Measurements from ENCODE around the gene NDST4. TPM values are rescaled to one million over a fixed set of nuclear protein-coding genes. Genes with fewer than 3 reads are reported as not detected.

NDST4 gene
- total RNA-seq, 1 experiment from 2014 or later: not detected

DNA sequence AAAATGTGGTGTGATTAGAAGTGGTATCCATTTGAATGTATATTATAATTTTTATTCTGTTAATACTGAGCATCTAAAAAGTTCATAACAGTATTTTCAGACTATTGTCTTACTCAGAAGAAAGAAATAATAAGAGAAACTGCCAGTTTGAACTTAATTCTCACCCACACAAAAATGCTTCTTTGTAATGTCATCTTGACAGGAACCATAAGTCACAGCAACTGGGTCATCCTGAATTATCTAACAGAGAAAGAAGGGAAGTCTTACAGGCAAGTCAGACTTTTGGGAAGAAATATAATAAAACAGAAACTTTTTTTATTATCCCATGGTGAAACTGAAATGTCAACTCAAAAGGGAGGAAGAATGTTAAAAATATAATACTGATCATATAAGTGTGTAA, 83.1 kb downstream of the NDST4 start (continued):
- no peak for TF ChIP-seq ELF1 (IDR thresholded peaks at IDR 0.05; ENCODE audit: borderline replicate concordance, low read depth)

DNA sequence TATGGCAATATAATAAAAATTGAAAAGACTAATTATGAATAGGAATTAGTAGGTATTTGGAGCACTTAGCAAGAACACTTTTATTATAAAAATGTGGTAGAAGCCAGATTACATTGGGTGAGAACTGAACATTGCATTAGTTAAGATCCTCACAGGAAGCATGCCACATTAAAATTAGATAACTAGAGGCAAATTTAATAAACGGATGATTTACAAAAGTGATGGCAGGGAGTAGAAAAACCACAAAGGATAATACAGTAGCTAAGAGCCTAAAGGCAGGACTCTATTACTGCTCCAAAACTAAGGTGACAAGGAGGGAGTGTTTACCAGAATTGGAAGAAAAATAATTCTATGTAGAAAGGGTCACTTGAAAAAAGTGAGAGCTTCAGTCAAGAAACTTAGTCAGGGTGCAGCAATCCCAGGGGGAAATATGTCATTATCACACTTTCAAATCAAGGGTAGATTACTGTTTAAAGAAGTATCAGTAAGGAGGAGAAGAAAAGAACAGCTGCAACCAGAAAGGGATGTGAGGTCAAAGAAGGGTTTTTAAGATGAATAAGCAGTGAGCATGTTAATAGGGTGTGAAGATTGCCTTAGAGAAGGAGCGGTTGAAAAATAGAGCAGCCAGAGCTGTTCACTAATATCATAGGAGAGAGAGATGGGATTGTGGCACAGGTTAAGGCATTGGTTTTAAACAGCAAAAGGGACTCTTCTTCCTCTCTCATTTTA, 84.6 kb downstream of the NDST4 start:
- no peaks in the 10 kb centered on the region for H4K20me1 ChIP-seq (ENCODE audit: insufficient read depth)
- CTCF ChIA-PET: no interaction called here
- TF ChIP-seq EZH2 (IDR thresholded peaks at IDR 0.05): no peak
- TF ChIP-seq, protein P1, sequence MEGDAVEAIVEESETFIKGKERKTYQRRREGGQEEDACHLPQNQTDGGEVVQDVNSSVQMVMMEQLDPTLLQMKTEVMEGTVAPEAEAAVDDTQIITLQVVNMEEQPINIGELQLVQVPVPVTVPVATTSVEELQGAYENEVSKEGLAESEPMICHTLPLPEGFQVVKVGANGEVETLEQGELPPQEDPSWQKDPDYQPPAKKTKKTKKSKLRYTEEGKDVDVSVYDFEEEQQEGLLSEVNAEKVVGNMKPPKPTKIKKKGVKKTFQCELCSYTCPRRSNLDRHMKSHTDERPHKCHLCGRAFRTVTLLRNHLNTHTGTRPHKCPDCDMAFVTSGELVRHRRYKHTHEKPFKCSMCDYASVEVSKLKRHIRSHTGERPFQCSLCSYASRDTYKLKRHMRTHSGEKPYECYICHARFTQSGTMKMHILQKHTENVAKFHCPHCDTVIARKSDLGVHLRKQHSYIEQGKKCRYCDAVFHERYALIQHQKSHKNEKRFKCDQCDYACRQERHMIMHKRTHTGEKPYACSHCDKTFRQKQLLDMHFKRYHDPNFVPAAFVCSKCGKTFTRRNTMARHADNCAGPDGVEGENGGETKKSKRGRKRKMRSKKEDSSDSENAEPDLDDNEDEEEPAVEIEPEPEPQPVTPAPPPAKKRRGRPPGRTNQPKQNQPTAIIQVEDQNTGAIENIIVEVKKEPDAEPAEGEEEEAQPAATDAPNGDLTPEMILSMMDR (IDR thresholded peaks at IDR 0.05 in 2 of 3, conservative IDR thresholded peaks at IDR 0.05 in 1 of 3; ENCODE audit: borderline replicate concordance in 1 of 3, insufficient read depth in 1 of 3, low read depth in 2 of 3, low read length in 2 of 3): no peak
- no peak for TF ChIP-seq SIN3A (IDR thresholded peaks at IDR 0.05; ENCODE audit: low read depth)
- TF ChIP-seq SP1 (IDR thresholded peaks at IDR 0.05; ENCODE audit: low read depth): no peak
- TF ChIP-seq ELF1 (IDR thresholded peaks at IDR 0.05; ENCODE audit: borderline replicate concordance, low read depth): no peak
- TF ChIP-seq EZH2phosphoT487 (IDR thresholded peaks at IDR 0.05; ENCODE audit: borderline replicate concordance): no peak
- TF ChIP-seq CEBPB (IDR thresholded peaks at IDR 0.05; ENCODE audit: low read depth): no peak
- TF ChIP-seq, protein P2, sequence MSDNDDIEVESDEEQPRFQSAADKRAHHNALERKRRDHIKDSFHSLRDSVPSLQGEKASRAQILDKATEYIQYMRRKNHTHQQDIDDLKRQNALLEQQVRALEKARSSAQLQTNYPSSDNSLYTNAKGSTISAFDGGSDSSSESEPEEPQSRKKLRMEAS (IDR thresholded peaks at IDR 0.05): no peak
- no peak for TF ChIP-seq EGR1 (IDR thresholded peaks at IDR 0.05; ENCODE audit: low read depth)
- H3K79me2 ChIP-seq (ENCODE audit: insufficient read depth, low read length): no peaks in the 10 kb centered on the region
- H3K4me1 ChIP-seq (ENCODE audit: control insufficient read depth in 1 of 2, insufficient read depth in 2 of 2, low read length in 2 of 2): no peaks in the 10 kb centered on the region
- no peaks in the 10 kb centered on the region for H3K36me3 ChIP-seq (ENCODE audit: control insufficient read depth in 1 of 2, insufficient read depth in 2 of 2, low read length in 2 of 2)
- no peaks in the 10 kb centered on the region for H3K27me3 ChIP-seq (ENCODE audit: insufficient read depth, low read length)
- no peak overlapping the region for H2AFZ ChIP-seq (ENCODE audit: low read depth, low read length, poor library complexity, severe bottlenecking)
- POLR2A ChIA-PET: no interaction called here
- no peak overlapping the region for H3K9ac ChIP-seq (ENCODE audit: low read length)
- no peaks in the 10 kb centered on the region for H3K9me3 ChIP-seq (ENCODE audit: control insufficient read depth in 1 of 2, insufficient read depth in 1 of 2, low read depth in 1 of 2, low read length in 2 of 2)
- no TSS peak for BruUV-seq (replicated peaks)
- RAD21 ChIA-PET (ENCODE audit: low non-redundant PET in 1 of 2, low total read pairs in 2 of 2, uncharacterized antibody in 2 of 2, unreplicated experiment in 2 of 2): no interaction called here
- no peaks in the 10 kb centered on the region; the same call in 1 of the 2 replicates for H3K9me2 ChIP-seq (ENCODE audit: insufficient read depth)
- ATAC-seq (no peak), DNase-seq (ENCODE audit: low read depth, low spot score) (no peak)
- intact Hi-C loops (cut with micrococcal nuclease): no loop called here
- no peak overlapping the region for H3K4me2 ChIP-seq (ENCODE audit: low read length)
- H3K27ac ChIP-seq (ENCODE audit: low read depth, low read length): no peak overlapping the region
- H3K4me3 ChIP-seq (replicated peaks in 1 of 2; ENCODE audit: low read depth in 1 of 2, low read length in 2 of 2): no peak overlapping the region

All from HCT116 (cell line).